GM12873 (cell line): ENCODE measurements around the gene SERPINI1.

Experiments
- TF ChIP-seq, protein P1 (sequence below): IDR thresholded peaks from 2 replicates; pipeline ENCODE4 v1.5.1; 2012; ENCODE audit warnings: low read depth, mild to moderate bottlenecking, moderate library complexity, low read length, control low read depth; ENCODE audit not compliant: insufficient read depth; ENCODE audit errors: missing control alignments

The SERPINI1 gene

DNA sequence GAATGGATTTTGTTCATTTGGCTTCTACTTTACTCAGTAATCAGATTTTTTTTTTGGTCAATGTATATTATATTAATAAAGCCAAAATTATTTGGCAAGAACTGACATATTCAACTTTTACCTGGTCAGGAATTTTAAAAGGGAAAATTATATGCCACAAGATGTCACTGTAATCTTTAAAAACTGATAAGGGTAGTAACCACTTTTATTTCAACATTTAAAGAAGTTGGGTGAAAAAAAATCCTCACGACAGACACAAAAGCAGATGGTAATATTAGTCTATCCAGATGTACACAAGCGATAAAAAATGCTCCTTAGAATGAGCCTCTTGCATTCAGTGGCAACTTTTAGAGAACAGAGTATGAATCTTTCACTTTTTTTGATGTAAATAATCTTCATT, 101.9 kb downstream of the SERPINI1 start:
- TF ChIP-seq, protein P1, sequence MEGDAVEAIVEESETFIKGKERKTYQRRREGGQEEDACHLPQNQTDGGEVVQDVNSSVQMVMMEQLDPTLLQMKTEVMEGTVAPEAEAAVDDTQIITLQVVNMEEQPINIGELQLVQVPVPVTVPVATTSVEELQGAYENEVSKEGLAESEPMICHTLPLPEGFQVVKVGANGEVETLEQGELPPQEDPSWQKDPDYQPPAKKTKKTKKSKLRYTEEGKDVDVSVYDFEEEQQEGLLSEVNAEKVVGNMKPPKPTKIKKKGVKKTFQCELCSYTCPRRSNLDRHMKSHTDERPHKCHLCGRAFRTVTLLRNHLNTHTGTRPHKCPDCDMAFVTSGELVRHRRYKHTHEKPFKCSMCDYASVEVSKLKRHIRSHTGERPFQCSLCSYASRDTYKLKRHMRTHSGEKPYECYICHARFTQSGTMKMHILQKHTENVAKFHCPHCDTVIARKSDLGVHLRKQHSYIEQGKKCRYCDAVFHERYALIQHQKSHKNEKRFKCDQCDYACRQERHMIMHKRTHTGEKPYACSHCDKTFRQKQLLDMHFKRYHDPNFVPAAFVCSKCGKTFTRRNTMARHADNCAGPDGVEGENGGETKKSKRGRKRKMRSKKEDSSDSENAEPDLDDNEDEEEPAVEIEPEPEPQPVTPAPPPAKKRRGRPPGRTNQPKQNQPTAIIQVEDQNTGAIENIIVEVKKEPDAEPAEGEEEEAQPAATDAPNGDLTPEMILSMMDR, result no peak

DNA sequence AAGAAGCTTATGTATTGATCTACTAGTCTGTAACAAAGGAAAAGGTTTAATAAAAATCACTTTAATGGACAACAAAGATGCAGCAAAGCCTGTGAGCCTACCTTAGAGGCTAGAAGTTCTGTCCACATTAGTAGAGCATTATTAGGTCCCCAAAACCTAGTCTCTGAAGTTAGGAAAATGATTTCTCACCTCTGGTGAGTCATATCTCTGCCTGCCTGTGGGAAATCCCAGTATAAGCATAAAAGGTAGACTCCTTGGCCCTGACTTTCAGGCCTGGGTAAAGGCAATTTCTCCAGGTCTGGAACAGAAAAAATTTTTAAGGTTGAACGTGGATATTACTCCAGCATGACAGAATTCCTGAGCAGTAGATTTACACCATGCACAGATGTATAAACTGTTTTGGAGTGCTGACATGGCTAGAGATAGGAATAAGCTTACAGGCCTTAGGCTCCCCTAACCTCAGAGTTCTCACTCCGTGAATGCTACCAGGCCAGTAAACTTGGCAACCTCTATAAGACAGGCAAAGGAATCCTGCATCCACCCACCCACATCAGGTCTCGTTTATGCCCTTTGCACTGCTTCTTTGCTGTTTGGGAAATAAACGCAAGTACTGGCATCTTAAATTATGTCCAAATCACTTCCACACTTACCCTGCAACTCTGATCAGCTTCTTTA, 104.1 kb downstream of the SERPINI1 start:
- TF ChIP-seq, protein P1, result no peak

DNA sequence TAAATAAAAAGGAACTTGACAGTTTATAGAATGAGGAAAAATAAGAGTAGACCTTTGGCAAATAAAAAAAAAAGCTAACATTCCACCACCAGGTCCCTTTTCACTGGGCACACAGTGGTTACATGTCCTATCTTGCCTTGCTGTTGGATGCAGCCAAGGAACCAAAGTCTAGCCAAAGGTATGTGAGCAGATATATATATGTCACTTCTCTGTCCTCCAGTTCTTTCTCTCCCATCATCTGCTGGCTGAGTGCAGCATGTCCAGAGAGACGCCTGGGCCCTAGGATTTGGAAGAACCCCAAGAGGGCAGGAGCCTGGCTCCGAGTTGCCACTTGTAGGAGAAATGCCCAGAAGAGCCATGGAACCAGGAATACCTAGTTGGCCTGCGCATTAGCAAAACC, 104.7 kb downstream of the SERPINI1 start:
- TF ChIP-seq, protein P1, result no peak

DNA sequence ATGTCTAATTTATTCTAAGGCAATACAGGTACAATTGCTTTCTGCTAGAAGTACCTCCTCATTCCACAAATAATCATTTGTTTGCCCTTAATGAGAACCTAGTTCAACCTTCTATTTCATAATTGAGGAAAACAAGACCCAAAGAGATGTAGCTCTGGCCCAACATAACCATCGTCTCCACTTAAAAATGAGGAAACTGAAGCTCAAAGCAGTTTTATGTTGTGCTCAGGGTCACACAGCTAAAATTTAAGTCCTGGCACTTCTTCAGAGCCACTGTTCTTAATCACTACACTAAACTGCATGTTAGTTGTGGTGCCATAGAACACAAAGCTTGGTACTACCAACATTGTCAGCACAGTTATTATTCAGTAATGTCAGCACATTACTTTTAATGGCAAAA, 108.0 kb downstream of the SERPINI1 start:
- TF ChIP-seq, protein P1, result no peak

DNA sequence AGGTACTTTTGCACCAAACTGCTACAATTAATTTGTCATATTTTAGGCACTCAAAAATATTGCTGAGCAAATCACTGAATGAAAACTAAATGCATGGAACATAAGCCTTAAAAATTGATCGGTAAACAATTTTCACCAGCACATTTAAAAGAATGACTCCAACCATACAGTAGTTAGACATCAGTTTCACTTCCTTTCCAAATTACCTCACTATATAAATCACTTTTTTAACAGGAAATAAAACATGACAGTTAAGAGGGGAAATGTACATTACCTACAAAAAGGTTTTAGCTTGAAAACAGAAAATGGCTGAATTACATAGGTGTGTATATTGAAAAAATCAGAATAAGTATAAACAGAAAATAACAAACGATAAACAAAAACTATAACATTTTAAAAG, 108.4 kb downstream of the SERPINI1 start:
- TF ChIP-seq, protein P1, result no peak

DNA sequence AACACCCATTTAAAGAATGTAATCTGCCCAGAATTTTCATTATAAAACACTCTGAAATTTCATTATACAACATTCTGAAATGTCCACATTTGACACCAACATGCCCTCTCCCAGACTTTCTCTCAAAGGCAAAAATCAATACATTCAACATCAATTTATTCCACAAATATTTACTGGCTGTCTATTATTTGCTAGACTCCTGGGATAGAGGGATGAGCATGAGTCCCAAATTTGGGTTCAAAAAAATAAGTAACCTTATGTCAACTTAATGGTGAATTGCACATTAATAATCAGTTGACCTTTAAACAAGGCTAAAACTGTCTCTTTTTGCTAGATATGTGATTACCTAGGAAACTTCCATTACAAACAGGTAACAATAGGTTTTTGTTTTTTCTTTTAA, 109.0 kb downstream of the SERPINI1 start:
- TF ChIP-seq, protein P1, result no peak

DNA sequence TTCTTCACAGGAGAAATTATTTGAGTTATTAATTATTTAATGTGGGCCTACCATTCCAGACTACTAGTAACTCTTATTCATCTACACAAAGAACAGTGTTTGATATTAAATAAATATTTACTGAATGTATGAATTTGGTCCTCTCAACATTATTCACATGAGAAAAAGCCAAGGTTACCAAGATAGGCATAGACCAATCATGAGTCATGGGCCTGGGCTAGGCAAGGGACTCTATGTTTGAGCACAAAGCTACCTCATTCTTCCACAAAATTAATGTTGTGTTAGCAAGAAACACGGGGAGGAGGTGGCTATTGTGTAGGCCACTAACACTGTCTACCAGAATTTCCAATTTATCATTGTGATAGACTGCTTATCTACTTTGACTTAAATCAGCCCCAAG, 115.7 kb downstream of the SERPINI1 start:
- TF ChIP-seq, protein P1, result no peak
